H1 (cell line): Measurements from ENCODE around the gene FGFBP2. TPM values are rescaled to one million over a fixed set of nuclear protein-coding genes. Genes with fewer than 3 reads are reported as not detected.

Experiments
- CBX8 ChIP-seq: fragments of 300-800, 300-1000 bp; sonication (generic); IDR thresholded peaks from 2 replicates; pipeline ENCODE4 v1.7.1; 2016; ENCODE audit warnings: low read depth, low read length, borderline replicate concordance
- CHD1 ChIP-seq: IDR thresholded peaks from 2 replicates; pipeline ENCODE4 v1.6.1; 2012; ENCODE audit warnings: low read depth, low read length, improper control_type of control experiment
- GTF2F1 ChIP-seq: IDR thresholded peaks from 2 replicates; pipeline ENCODE4 v1.6.1; 2012; ENCODE audit warnings: low read depth, low read length, improper control_type of control experiment, borderline replicate concordance
- MAX ChIP-seq: IDR thresholded peaks from 2 replicates; pipeline ENCODE4 v1.6.1; 2012; ENCODE audit warnings: inconsistent platforms
- NRF1 ChIP-seq: IDR thresholded peaks from 2 replicates; pipeline ENCODE4 v1.6.1; 2011; ENCODE audit warnings: mild to moderate bottlenecking, low read depth, low read length, improper control_type of control experiment
- RAD21 ChIP-seq, 2 experiments: IDR thresholded peaks in 1 of 2; conservative IDR thresholded peaks in 1 of 2; 2 replicates each; pipeline ENCODE4 v1.6.1; 2011; ENCODE audit warnings: low read depth in 2 of 2, low read length in 2 of 2, improper control_type of control experiment in 1 of 2, inconsistent platforms in 1 of 2, mild to moderate bottlenecking in 1 of 2, moderate library complexity in 1 of 2
- SAP30 ChIP-seq: fragments of 300-600 bp; sonication (generic); IDR thresholded peaks from 2 replicates; pipeline ENCODE4 v1.7.1; 2012; ENCODE audit warnings: low read length, moderate library complexity, mild to moderate bottlenecking, inconsistent platforms; ENCODE audit not compliant: insufficient read depth, insufficient replicate concordance
- SIX5 ChIP-seq: IDR thresholded peaks from 2 replicates; pipeline ENCODE4 v1.6.1; 2011; ENCODE audit warnings: mild to moderate bottlenecking, low read depth, low read length
- polyA plus RNA-seq, 7 experiments: library from polyadenylated mRNA; depleted of rRNA in 3 of 7; stranded (reverse) in 5 of 7; unstranded in 2 of 7; fragments of >200 nt in 5 of 7; fragments of 200-250 nt in 2 of 7; gene quantifications; 1 replicate in 5 of 7; 2 replicates in 1 of 7; 4 replicates in 1 of 7; pipeline versions ENCODE4 v1.2.1 to v1.2.3, GENCODE V29; 2011 to 2013; ENCODE audit warnings: missing spikeins in 2 of 7, mixed read lengths in 2 of 7
- total RNA-seq: library from RNA; stranded (reverse); fragmentation: NEBNext Ultra II Directional; extraction: Animal tissue kit (Norgen Biotek cat#: 25700); gene quantifications from 2 replicates; pipeline ENCODE4 v1.2.1, GENCODE V29; 2021

Gene FGFBP2
- total and polyA plus RNA-seq, 2 of the 8 experiments (the other 6 are each of a cell fraction or from before 2014, with no cell fraction given), result 0.15 TPM; not detected in 1

- TF ChIP-seq RAD21 (IDR thresholded peaks at IDR 0.05 in 1 of 2, conservative IDR thresholded peaks at IDR 0.05 in 1 of 2; ENCODE audit: low read depth in 2 of 2, low read length in 2 of 2) (no peak), NRF1 (no peak), SIX5 (no peak), SAP30 (no peak), CHD1 (no peak), GTF2F1 (no peak), CBX8 (no peak), MAX (no peak)
Measured at GRCh38 chr4:15990570-15991285, 27.8 kb upstream of the FGFBP2 start (continued).
